Peyer's patch (tissue), 4 donors: ENCODE measurements around the gene STK16.

ENCODE experiments used
- POLR2A ChIP-seq, 2 donors: fragments of 450-650 bp; IDR thresholded peaks; one replicate each; pipeline ENCODE4 v1.5.1; 2017; ENCODE audit warnings: antibody characterized with exemption in 2 of 2, mild to moderate bottlenecking in 2 of 2, moderate library complexity in 2 of 2
- TF ChIP-seq, protein P1 (sequence below), 6 experiments: fragments of 450-650 bp in 4 of 6; fragments of 200-600 bp in 2 of 6; sonication (generic) in 1 of 6; IDR thresholded peaks; one replicate each; pipeline ENCODE4 v1.5.1; 2017 to 2019; ENCODE audit warnings: antibody characterized with exemption in 6 of 6, mild to moderate bottlenecking in 3 of 6, moderate library complexity in 1 of 6

DNA sequence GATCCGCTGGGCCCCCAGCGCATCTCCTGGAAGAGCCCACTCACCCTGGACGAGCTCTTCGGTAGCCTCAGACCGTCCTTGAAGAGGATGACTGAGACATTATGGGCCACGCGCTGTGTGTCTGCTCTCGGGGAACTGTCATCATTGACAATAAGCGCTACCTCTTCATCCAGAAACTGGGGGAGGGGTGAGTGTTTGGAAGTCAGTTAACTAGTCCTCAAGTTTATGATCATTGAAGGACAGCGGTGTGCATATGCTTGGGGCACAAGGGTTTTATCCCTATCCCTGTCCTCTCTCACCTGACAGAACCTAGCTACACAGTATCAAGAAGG lies 586 bp downstream of the STK16 start:
- TF ChIP-seq, protein P1, sequence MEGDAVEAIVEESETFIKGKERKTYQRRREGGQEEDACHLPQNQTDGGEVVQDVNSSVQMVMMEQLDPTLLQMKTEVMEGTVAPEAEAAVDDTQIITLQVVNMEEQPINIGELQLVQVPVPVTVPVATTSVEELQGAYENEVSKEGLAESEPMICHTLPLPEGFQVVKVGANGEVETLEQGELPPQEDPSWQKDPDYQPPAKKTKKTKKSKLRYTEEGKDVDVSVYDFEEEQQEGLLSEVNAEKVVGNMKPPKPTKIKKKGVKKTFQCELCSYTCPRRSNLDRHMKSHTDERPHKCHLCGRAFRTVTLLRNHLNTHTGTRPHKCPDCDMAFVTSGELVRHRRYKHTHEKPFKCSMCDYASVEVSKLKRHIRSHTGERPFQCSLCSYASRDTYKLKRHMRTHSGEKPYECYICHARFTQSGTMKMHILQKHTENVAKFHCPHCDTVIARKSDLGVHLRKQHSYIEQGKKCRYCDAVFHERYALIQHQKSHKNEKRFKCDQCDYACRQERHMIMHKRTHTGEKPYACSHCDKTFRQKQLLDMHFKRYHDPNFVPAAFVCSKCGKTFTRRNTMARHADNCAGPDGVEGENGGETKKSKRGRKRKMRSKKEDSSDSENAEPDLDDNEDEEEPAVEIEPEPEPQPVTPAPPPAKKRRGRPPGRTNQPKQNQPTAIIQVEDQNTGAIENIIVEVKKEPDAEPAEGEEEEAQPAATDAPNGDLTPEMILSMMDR (IDR thresholded peaks at IDR 0.05), result no peak
- no peak for TF ChIP-seq POLR2A (IDR thresholded peaks at IDR 0.05)
